ENCODE measurements around the gene MPRIP.

DNA sequence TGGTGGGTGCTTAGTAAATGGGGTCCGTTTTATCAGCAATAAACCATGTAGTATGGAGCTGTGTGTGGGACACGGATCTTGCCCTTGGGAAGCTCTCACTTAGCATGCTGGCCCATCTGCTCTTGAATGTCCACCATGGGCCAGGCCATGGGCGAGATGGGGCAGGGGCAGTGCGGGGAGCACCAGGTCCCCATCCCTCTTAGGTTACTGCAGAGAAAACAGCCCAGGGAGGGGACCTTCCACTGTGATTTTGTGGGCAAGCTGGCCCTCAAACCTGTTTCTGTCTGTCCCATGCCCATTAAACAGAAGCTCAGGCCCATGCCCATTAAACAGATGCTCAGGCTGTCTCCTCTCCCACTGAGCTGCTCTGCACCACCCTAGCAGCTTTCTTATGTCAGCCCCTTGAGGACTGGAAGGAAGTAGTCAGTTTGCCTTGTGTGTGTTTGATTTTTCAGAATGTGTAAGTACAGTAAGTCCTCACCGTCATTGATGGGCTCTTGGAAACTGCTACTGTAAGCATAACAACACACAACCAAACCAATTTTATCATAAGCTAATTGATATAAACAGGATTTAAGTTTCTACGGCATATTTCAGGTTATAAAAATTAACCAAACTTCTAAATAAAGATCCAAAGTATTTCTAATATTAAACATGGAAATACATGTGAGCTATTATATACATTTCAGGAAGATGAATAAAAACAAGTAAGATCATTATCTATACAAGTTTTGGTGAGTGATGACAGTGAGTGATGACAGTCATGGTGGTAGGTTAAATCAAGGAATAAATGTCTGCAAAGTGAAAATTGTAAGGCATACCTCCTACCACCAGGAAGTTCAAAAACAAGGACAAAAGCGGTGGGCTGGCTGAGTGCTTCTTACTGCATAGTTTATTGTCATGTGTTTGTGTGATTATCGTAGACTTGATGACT lies 11.5 kb downstream of the MPRIP start:
- TF ChIP-seq CTCF (IDR thresholded peaks at IDR 0.05; ENCODE audit: poor library complexity) (no peak), EZH2phosphoT487 (IDR thresholded peaks at IDR 0.05; ENCODE audit: low read depth, severe bottlenecking, unreplicated experiment) (no peak)
